CD8-positive, alpha-beta memory T cell (primary cell): Measurements from ENCODE around the gene CLEC2L. TPM values are rescaled to one million over a fixed set of nuclear protein-coding genes. Genes with fewer than 3 reads are reported as not detected.
"Not testable (repeated sequence)": the region's sequence is repeated elsewhere in the genome, so short reads cannot be mapped to it uniquely, and the experiment has no call there.

ENCODE experiments used
- CTCF ChIA-PET: fragments of 350-600 bp; sonication (Branson Sonifier 250); formaldehyde crosslinking; loops from one replicate; lab custom pipeline; 2021; ENCODE audit warnings: antibody characterized with exemption; lab: Charles Lee
- POLR2A ChIA-PET: fragments of 350-600 bp; sonication (Branson Sonifier 250); formaldehyde crosslinking; loops from one replicate; lab custom pipeline; 2021; ENCODE audit warnings: antibody characterized with exemption; lab: Charles Lee
- DNase-seq, 5 donors: peaks; one replicate each; pipeline versions ENCODE4 v3.0.0 to v3.0.0-alpha.2; 2020 to 2022; ENCODE audit warnings: mixed read lengths in 1 of 5
- H3K27ac ChIP-seq: one replicate; pipeline ENCODE4 v1.7.0; 2013; ENCODE audit warnings: low read depth, mild to moderate bottlenecking, low read length, moderate library complexity
- H3K27me3 ChIP-seq: 2 replicates; pipeline ENCODE4 v1.7.0; 2013; ENCODE audit warnings: low read length, mild to moderate bottlenecking; ENCODE audit not compliant: insufficient read depth, poor library complexity, severe bottlenecking
- H3K36me3 ChIP-seq: 2 replicates; pipeline ENCODE4 v1.7.0; 2013; ENCODE audit warnings: mild to moderate bottlenecking, low read length, moderate library complexity; ENCODE audit not compliant: insufficient read depth
- H3K4me1 ChIP-seq: 2 replicates; pipeline ENCODE4 v1.7.0; 2013; ENCODE audit warnings: mild to moderate bottlenecking, low read length, moderate library complexity; ENCODE audit not compliant: insufficient read depth
- H3K4me3 ChIP-seq: 2 replicates; pipeline ENCODE4 v1.7.0; 2013; ENCODE audit warnings: mild to moderate bottlenecking, low read length
- H3K9me3 ChIP-seq: 2 replicates; pipeline ENCODE4 v1.7.0; 2013; ENCODE audit warnings: mild to moderate bottlenecking, low read length
- H3K27ac Mint-ChIP-seq, 8 donors: one replicate each; pipeline ENCODE4 v1.8.0; 2020 to 2021; ENCODE audit warnings: mixed read lengths in 8 of 8, mild to moderate bottlenecking in 6 of 8, inconsistent platforms in 3 of 8, moderate library complexity in 3 of 8
- H3K27me3 Mint-ChIP-seq, 2 donors: one replicate each; pipeline ENCODE4 v1.8.0; 2020 to 2021; ENCODE audit warnings: mixed read lengths in 2 of 2, mild to moderate bottlenecking in 1 of 2, moderate library complexity in 1 of 2
- H3K36me3 Mint-ChIP-seq, 3 donors: one replicate each; pipeline ENCODE4 v1.8.0; 2020 to 2021; ENCODE audit warnings: mixed read lengths in 3 of 3, inconsistent platforms in 1 of 3, mild to moderate bottlenecking in 1 of 3
- H3K4me1 Mint-ChIP-seq, 3 donors: one replicate each; pipeline ENCODE4 v1.8.0; 2020 to 2021; ENCODE audit warnings: mixed read lengths in 3 of 3, inconsistent platforms in 1 of 3, mild to moderate bottlenecking in 1 of 3
- H3K4me3 Mint-ChIP-seq, 7 donors: one replicate each; pipeline ENCODE4 v1.8.0; 2020 to 2021; ENCODE audit warnings: mixed read lengths in 7 of 7, mild to moderate bottlenecking in 6 of 7, moderate library complexity in 4 of 7, inconsistent platforms in 2 of 7
- H3K9me3 Mint-ChIP-seq, 5 donors: one replicate each; pipeline ENCODE4 v1.8.0; 2020 to 2022; ENCODE audit warnings: mixed read lengths in 5 of 5, mild to moderate bottlenecking in 3 of 5, moderate library complexity in 2 of 5, inconsistent platforms in 1 of 5
- polyA plus RNA-seq: library from polyadenylated mRNA; unstranded; fragments of 300-500 nt; fragmentation: Illumina TruSeq; gene quantifications from one replicate; pipeline ENCODE4 v1.2.3, GENCODE V29; 2021
- total RNA-seq, 2 experiments: library from RNA; stranded (reverse); gene quantifications; one replicate each; pipeline ENCODE4 v1.2.3, GENCODE V29; 2021

The CLEC2L gene
- total and polyA plus RNA-seq, 3 experiments from 2014 or later: not detected

DNA sequence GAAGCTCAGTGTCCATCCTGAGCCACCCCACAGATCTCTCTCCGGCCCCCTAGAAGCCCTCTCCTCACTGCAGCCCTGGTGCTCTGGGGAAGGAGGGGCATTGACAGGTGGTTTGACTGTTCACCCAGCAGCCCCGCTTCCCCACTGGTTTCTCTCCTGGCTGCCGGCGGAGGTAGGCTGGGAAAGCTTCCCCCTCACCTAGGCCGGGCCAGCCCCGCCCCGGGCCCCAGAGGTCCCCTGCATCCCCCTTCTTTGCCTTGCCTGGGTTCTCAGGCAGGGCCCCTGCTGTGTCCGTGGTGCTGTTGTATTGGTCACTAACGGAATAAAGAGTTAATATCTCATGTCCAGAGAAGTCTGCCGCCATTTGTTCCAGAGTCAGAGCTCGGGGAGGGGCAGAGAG, 21.2 kb downstream of the CLEC2L start:
- Histone ChIP-seq H3K27me3 (no peaks in the 10 kb centered on the region), H3K36me3 (no peaks in the 10 kb centered on the region), H3K9me3 (no peaks in the 10 kb centered on the region), H3K27ac (no peak overlapping the region), H3K4me3 (no peak overlapping the region), H3K4me1 (no peaks in the 10 kb centered on the region)
- Mint-ChIP-seq H3K4me1 (no peaks in the 10 kb centered on the region), H3K27me3 (no peaks in the 10 kb centered on the region), H3K27ac (no peak overlapping the region), H3K9me3 (no peaks in the 10 kb centered on the region), H3K4me3 (no peak overlapping the region), H3K36me3 (no peaks in the 10 kb centered on the region)
- ChIA-PET POLR2A (no interaction called here), CTCF (no interaction called here)
- no peak for DNase-seq

DNA sequence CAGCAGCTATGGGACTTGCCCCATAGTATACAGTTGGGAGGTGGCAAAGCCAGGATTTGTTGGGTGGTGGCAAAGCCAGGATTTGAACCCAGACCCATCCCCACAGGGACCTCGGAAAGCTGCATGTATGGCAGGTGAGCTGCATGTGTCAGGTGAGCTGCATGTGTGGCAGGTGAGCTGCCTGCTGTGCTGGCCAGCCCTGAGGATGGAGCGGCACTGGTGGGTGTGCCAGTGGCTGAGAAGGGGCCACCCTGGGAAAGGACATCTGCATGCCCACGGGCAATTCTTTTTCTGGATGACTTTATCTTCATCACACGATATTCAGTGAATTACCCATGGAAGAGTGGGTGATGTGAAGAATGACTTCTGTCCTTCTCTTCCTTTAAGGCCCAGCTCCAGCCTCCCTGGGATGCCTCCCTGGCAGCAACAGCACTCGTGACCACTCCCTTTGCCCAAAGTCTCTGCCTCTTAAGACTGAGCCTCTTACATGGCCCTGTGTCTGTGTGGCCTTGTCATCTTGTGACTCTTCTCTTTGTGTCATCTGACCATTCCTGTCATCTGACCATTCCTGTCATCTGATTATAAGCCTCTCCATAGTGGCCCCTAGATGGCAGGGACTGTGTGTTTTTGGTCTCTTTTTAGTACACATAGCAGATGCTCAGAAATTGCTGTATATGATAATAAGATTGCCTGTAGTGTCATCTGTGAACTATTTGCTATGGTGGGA, 25.0 kb downstream of the CLEC2L start:
- Mint-ChIP-seq H3K4me1 (no peaks in the 10 kb centered on the region), H3K36me3 (no peaks in the 10 kb centered on the region), H3K27ac (peak overlapping the region in 1 of 8 donors; percentile 62), H3K9me3 (no peaks in the 10 kb centered on the region), H3K27me3 (peaks cover under 1 to 3% of the 10 kb centered on the region in 2 donors), H3K4me3 (no peak overlapping the region)
- ChIA-PET POLR2A (no interaction called here), CTCF (no interaction called here)
- DNase-seq: no peak
- Histone ChIP-seq H3K4me3 (no peak overlapping the region), H3K27ac (no peak overlapping the region), H3K27me3 (no peaks in the 10 kb centered on the region), H3K36me3 (no peaks in the 10 kb centered on the region), H3K4me1 (no peaks in the 10 kb centered on the region), H3K9me3 (no peaks in the 10 kb centered on the region)

DNA sequence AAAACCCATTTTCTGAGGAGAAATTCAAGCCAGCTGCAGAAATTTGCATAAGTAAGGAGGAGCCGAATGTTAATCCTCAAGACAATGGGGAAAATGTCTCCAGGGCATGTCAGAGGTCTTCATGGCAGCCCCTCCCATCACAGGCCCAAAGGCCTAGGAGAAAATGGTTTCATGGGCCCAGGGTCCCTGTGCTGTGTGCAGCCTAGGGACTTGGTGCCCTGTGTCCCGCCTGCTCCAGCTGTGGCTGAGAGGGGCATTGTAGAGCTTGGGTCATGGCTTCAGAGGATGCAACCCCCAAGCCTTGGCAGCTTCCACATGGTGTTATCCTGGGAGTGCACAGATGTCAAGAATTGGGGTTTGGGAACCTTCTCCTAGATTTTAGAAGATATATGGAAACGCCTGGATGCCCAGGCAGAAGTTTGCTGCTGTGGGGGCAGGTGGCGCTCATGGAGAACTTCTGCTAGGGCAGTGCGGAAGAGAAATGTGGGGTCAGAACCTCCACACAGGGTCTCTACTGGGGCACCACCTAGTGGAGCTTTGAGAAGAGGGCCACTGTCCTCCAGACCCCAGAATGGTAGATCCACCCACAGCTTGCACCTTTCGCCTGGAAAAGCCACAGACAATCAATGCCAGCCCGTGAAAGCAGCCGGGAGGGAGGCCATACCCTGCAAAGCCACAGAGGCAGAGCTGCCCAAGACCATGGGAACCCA, 30.7 kb downstream of the CLEC2L start:
- H3K4me3 ChIP-seq, H3K4me3 Mint-ChIP-seq, H3K27ac Mint-ChIP-seq, H3K36me3 ChIP-seq, H3K4me1 Mint-ChIP-seq, H3K9me3 ChIP-seq, DNase-seq, H3K27me3 ChIP-seq, H3K27ac ChIP-seq, H3K9me3 Mint-ChIP-seq, CTCF ChIA-PET, H3K4me1 ChIP-seq, POLR2A ChIA-PET, H3K36me3 Mint-ChIP-seq: not testable (repeated sequence)
- peaks cover 8 to 18% of the 10 kb centered on the region in 2 donors for H3K27me3 Mint-ChIP-seq

DNA sequence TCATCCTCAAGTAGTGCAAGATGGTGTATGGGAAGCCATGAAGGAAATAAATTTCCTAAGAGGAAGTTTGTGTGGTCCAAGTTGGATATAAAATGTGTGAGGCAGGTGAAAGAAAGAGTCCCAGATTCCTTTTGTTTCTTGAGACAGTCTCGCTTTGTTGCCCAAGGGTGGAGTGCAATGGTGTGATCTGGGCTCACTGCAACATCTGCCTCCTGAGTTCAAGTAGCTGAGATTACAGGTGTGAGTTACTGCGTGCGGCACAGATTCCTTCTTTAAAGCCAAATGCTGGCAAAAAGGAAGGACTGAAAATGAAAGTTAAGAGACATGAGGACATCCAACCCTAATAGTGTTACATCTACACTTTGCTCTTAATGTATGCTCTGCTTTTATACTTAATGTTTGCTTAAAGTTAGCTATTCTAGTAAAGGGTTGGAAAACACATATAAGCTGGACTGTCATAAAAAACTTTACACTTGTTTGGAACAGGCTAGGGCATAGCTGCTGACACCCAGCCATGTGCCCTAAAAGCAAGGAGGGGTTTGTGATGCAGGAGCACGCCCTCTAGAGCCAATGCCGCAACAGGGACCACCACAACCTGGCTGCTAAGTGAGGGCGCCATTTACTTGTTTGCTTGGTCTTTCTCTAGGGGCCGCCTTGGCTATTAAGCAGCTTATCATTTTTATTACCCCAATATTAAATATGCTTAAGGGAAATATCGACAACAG, 34.5 kb downstream of the CLEC2L start:
- H3K9me3 Mint-ChIP-seq: peaks cover 0 to 4% (median 0%) of the 10 kb centered on the region in 5 donors
- H3K4me1 Mint-ChIP-seq: no peaks in the 10 kb centered on the region
- Histone ChIP-seq H3K27me3 (no peaks in the 10 kb centered on the region), H3K9me3 (no peaks in the 10 kb centered on the region), H3K4me1 (no peaks in the 10 kb centered on the region), H3K4me3 (no peak overlapping the region), H3K27ac (no peak overlapping the region), H3K36me3 (no peaks in the 10 kb centered on the region)
- ChIA-PET CTCF (interaction anchor here (1.3 kb wide), 1 partner anchor 44 kb away, joined by 3 read pairs; no protein-coding TSS in a partner anchor), POLR2A (no interaction called here)
- no peak overlapping the region for H3K27ac Mint-ChIP-seq
- H3K36me3 Mint-ChIP-seq: peaks cover 0 to 9% (median 0%) of the 10 kb centered on the region in 3 donors
- DNase-seq: no peak
- no peak overlapping the region for H3K4me3 Mint-ChIP-seq
- peaks cover 12 to 24% of the 10 kb centered on the region in 2 donors for H3K27me3 Mint-ChIP-seq

DNA sequence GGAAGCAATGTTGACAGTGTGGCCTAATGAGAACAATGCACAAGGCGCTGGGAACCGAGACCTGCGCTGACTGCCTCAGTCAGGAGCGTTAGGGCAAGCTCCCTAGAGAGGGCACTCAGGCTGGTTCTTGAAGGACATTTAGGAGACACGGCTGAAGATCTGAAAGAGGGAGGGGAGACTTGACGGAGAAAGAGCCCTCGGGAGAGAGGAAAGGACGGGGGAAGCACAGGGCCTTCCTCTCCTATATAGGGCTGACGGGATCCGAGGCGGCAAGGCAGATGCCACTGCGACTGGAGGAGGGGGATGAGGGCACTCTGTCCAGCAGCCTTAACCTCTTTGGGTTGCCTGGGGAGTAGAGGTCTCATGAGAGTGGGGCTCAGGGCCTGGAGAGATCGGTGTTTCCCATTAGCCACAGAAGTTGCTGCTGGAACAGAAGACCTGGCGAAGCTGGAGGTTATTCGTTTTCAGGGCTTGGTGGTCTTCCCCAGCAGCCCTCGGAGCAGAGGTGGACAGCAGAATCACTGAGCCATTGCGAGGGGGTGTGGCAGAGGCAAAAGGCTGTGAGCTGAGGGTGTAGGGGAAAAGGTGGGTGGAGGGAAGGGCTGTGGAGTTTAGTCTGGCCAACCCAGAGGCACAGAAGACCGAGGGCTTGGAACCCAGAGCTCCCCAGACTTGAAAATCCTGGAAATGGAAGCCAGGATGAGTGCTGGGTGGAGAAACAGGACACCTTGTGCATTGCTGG, 36.0 kb downstream of the CLEC2L start:
- no peak overlapping the region for H3K27ac Mint-ChIP-seq
- DNase-seq: no peak
- ChIA-PET POLR2A (no interaction called here), CTCF (no interaction called here)
- Histone ChIP-seq H3K27me3 (no peaks in the 10 kb centered on the region), H3K9me3 (no peaks in the 10 kb centered on the region), H3K4me1 (no peaks in the 10 kb centered on the region), H3K27ac (no peak overlapping the region), H3K4me3 (no peak overlapping the region), H3K36me3 (no peaks in the 10 kb centered on the region)
- H3K36me3 Mint-ChIP-seq: peaks cover 0 to 9% (median 5%) of the 10 kb centered on the region in 3 donors
- peaks cover 0 to 5% (median 0%) of the 10 kb centered on the region in 3 donors for H3K4me1 Mint-ChIP-seq
- peaks cover 0 to 4% (median 0%) of the 10 kb centered on the region in 5 donors for H3K9me3 Mint-ChIP-seq
- H3K27me3 Mint-ChIP-seq: peaks cover 5 to 21% of the 10 kb centered on the region in 2 donors
- no peak overlapping the region for H3K4me3 Mint-ChIP-seq

DNA sequence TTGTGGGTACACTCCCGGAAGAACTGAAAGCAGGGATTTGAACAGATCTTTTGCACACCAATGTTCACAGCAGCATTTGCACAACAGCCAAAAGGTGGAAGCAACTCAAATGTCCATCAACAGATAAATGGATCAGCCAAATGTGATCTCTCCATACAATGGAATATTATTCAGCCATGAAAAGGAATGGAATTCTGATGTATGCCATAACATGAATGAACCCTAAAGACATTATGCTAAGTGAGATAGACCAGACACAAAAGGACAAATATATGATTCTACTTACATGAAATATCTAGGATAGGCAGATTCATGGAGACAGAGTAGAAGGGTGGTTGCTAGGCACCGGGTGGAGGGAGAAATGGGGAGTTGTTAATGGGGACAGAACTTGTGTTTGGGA, 36.7 kb downstream of the CLEC2L start:
- Mint-ChIP-seq H3K4me3 (no peak overlapping the region), H3K4me1 (peaks cover 0 to 12% (median 4%) of the 10 kb centered on the region in 3 donors), H3K36me3 (peaks cover 0 to 9% (median 5%) of the 10 kb centered on the region in 3 donors), H3K27me3 (peaks cover 4 to 18% of the 10 kb centered on the region in 2 donors), H3K9me3 (peaks cover 0 to 3% (median 0%) of the 10 kb centered on the region in 5 donors), H3K27ac (no peak overlapping the region)
- ChIA-PET POLR2A (no interaction called here), CTCF (no interaction called here)
- Histone ChIP-seq H3K4me3 (no peak overlapping the region), H3K27me3 (no peaks in the 10 kb centered on the region), H3K9me3 (no peaks in the 10 kb centered on the region), H3K27ac (no peak overlapping the region), H3K4me1 (no peaks in the 10 kb centered on the region), H3K36me3 (no peaks in the 10 kb centered on the region)
- no peak for DNase-seq

DNA sequence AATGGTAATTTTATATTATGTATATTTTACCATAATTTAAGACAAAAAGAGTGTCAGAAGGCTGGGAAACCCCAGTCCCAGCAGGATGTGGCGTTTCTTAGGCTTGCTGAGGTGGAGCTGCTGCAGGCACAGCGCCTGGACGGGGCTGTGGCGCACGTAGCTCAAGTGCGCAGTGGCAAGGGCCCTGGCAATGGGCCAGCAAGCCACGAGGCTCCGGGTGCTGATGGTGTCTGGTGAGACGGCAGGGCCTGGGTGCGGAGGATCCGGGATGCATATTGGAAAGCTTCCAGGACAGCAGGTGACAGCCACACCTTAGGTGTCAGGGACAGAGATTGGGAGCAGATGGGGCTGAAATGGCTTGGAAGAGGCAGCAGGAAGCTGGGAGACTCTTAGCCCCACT, 37.2 kb downstream of the CLEC2L start:
- POLR2A ChIA-PET: no interaction called here
- Histone ChIP-seq H3K9me3 (no peaks in the 10 kb centered on the region), H3K36me3 (no peaks in the 10 kb centered on the region), H3K27ac (no peak overlapping the region), H3K4me3 (no peak overlapping the region), H3K4me1 (no peaks in the 10 kb centered on the region), H3K27me3 (no peaks in the 10 kb centered on the region)
- peaks cover 4 to 18% of the 10 kb centered on the region in 2 donors for H3K27me3 Mint-ChIP-seq
- H3K27ac Mint-ChIP-seq: no peak overlapping the region
- H3K4me1 Mint-ChIP-seq: peaks cover 4 to 17% (median 8%) of the 10 kb centered on the region in 3 donors
- peaks cover 0 to 9% (median 5%) of the 10 kb centered on the region in 3 donors for H3K36me3 Mint-ChIP-seq
- DNase-seq: no peak
- no peak overlapping the region for H3K4me3 Mint-ChIP-seq
- CTCF ChIA-PET: no interaction called here
- H3K9me3 Mint-ChIP-seq: peaks cover 0 to 3% (median 0%) of the 10 kb centered on the region in 5 donors
